C4-2B (cell line): ENCODE data around the gene ANKRD55.

Source experiments
- H3K27ac ChIP-seq: fragments of 450-650 bp; 2 replicates; pipeline ENCODE4 v1.5.1; 2017
- CTCF ChIP-seq: fragments of 450-650 bp; conservative IDR thresholded peaks from 2 replicates; pipeline ENCODE4 v1.5.1; 2017; ENCODE audit warnings: mild to moderate bottlenecking
- ZFX ChIP-seq: fragments of 450-650 bp; IDR thresholded peaks from 2 replicates; pipeline ENCODE4 v1.6.1; 2017

ANKRD55 gene

GRCh38 chr5:56178823-56179222, 54.3 kb downstream of the ANKRD55 start:
- TF ChIP-seq CTCF, result no peak
- TF ChIP-seq ZFX, result no peak
- H3K27ac ChIP-seq, result no peak overlapping the region

GRCh38 chr5:56176871-56177533, 56.1 kb downstream of the ANKRD55 start:
- TF ChIP-seq ZFX, result no peak
- TF ChIP-seq CTCF, result no peak
- H3K27ac ChIP-seq, result no peak overlapping the region

GRCh38 chr5:56176155-56176798, 56.9 kb downstream of the ANKRD55 start:
- H3K27ac ChIP-seq, result no peak overlapping the region
- TF ChIP-seq ZFX (no peak), CTCF (no peak)

GRCh38 chr5:56175488-56175887, 57.6 kb downstream of the ANKRD55 start:
- TF ChIP-seq ZFX (no peak), CTCF (no peak)
- no peak overlapping the region for H3K27ac ChIP-seq

GRCh38 chr5:56175021-56175420, 58.1 kb downstream of the ANKRD55 start:
- TF ChIP-seq CTCF (no peak), ZFX (no peak)
- H3K27ac ChIP-seq, result no peak overlapping the region

GRCh38 chr5:56172241-56172640, 60.9 kb downstream of the ANKRD55 start:
- no peak overlapping the region for H3K27ac ChIP-seq
- no peak for TF ChIP-seq ZFX
- TF ChIP-seq CTCF, result no peak

- TF ChIP-seq CTCF (no peak), ZFX (no peak)
- no peak overlapping the region for H3K27ac ChIP-seq
These were observed 62.6 kb downstream of the ANKRD55 start for GRCh38 chr5:56170557-56170956.
